H7 (cell line): ENCODE results near the gene MTCH1. TPM values are rescaled to one million over a fixed set of nuclear protein-coding genes. Genes with fewer than 3 reads are reported as not detected.

ENCODE experiments used
- DNase-seq: peaks from one replicate; pipeline ENCODE4 v3.0.0; 2012
- H3K27me3 ChIP-seq: 2 replicates; pipeline ENCODE4 v1.6.0; 2011; ENCODE audit warnings: mild to moderate bottlenecking, low read length; ENCODE audit not compliant: control insufficient read depth, insufficient read depth
- H3K36me3 ChIP-seq: replicated peaks from 2 replicates; pipeline ENCODE4 v1.5.1; 2011; ENCODE audit warnings: low read length; ENCODE audit not compliant: control insufficient read depth, insufficient read depth
- H3K4me3 ChIP-seq: 2 replicates; pipeline ENCODE4 v1.5.1; 2011; ENCODE audit warnings: low read depth, mild to moderate bottlenecking, control low read depth, low read length, moderate library complexity; ENCODE audit not compliant: insufficient read depth
- total RNA-seq: library from RNA; depleted of rRNA; stranded (reverse); fragments of >200 nt; shearing (Covaris generic); gene quantifications from 2 replicates; pipeline ENCODE4 v1.2.3, GENCODE V29; 2014

The MTCH1 gene
- total RNA-seq, 1 experiment from 2014 or later: 299 TPM

- no peak overlapping the region for H3K4me3 ChIP-seq
- peak; percentile 74 for DNase-seq
- H3K27me3 ChIP-seq: no peaks in the 10 kb centered on the region
These were observed 35.5 kb upstream of the MTCH1 start for GRCh38 chr6:37021356-37022129.

GRCh38 chr6:37020812-37021211 lies 34.8 kb upstream of the MTCH1 start:
- DNase-seq: no peak
- Histone ChIP-seq H3K36me3 (no peaks in the 10 kb centered on the region), H3K27me3 (no peaks in the 10 kb centered on the region), H3K4me3 (no peak overlapping the region)

More at GRCh38 chr6:37021356-37022129, 35.5 kb upstream of the MTCH1 start:
- H3K36me3 ChIP-seq: no peaks in the 10 kb centered on the region

- DNase-seq: peak; percentile 70
- H3K27me3 ChIP-seq: no peaks in the 10 kb centered on the region
- H3K36me3 ChIP-seq: no peaks in the 10 kb centered on the region
These were observed 34.4 kb upstream of the MTCH1 start for GRCh38 chr6:37020381-37020780.

GRCh38 chr6:37019065-37019450 lies 33.1 kb upstream of the MTCH1 start:
- no peak for DNase-seq
- Histone ChIP-seq H3K27me3 (no peaks in the 10 kb centered on the region), H3K36me3 (no peaks in the 10 kb centered on the region), H3K4me3 (no peak overlapping the region)

More at GRCh38 chr6:37020381-37020780, 34.4 kb upstream of the MTCH1 start:
- no peak overlapping the region for H3K4me3 ChIP-seq

GRCh38 chr6:37018198-37019064 lies 32.4 kb upstream of the MTCH1 start:
- Histone ChIP-seq H3K36me3 (no peaks in the 10 kb centered on the region), H3K27me3 (no peaks in the 10 kb centered on the region), H3K4me3 (no peak overlapping the region)
- DNase-seq: peak; percentile 93

- Histone ChIP-seq H3K27me3 (no peaks in the 10 kb centered on the region), H3K36me3 (no peaks in the 10 kb centered on the region), H3K4me3 (no peak overlapping the region)
- DNase-seq: no peak
These were observed 31.7 kb upstream of the MTCH1 start for GRCh38 chr6:37017606-37018197.

- no peak overlapping the region for H3K4me3 ChIP-seq
- H3K27me3 ChIP-seq: no peaks in the 10 kb centered on the region
- no peak for DNase-seq
- H3K36me3 ChIP-seq: no peaks in the 10 kb centered on the region
These were observed 31.0 kb upstream of the MTCH1 start for GRCh38 chr6:37016995-37017394.

GRCh38 chr6:37015532-37015931 lies 29.5 kb upstream of the MTCH1 start:
- Histone ChIP-seq H3K4me3 (no peak overlapping the region), H3K36me3 (no peaks in the 10 kb centered on the region), H3K27me3 (no peaks in the 10 kb centered on the region)
- DNase-seq: no peak

- H3K27me3 ChIP-seq: no peaks in the 10 kb centered on the region
- no peaks in the 10 kb centered on the region for H3K36me3 ChIP-seq
- peak; percentile 38 for DNase-seq
- no peak overlapping the region for H3K4me3 ChIP-seq
These were observed 28.7 kb upstream of the MTCH1 start for GRCh38 chr6:37014667-37015066.

- no peaks in the 10 kb centered on the region for H3K27me3 ChIP-seq
- H3K4me3 ChIP-seq: no peak overlapping the region
- no peaks in the 10 kb centered on the region for H3K36me3 ChIP-seq
- peak; percentile 69 for DNase-seq
These were observed 27.8 kb upstream of the MTCH1 start for GRCh38 chr6:37013516-37014491.

GRCh38 chr6:37011656-37012378 lies 25.8 kb upstream of the MTCH1 start:
- Histone ChIP-seq H3K4me3 (no peak overlapping the region), H3K27me3 (no peaks in the 10 kb centered on the region), H3K36me3 (no peaks in the 10 kb centered on the region)
- peak; percentile 35 for DNase-seq

GRCh38 chr6:37010402-37010892 lies 24.5 kb upstream of the MTCH1 start:
- no peaks in the 10 kb centered on the region for H3K27me3 ChIP-seq
- no peaks in the 10 kb centered on the region for H3K36me3 ChIP-seq
- DNase-seq: no peak
- no peak overlapping the region for H3K4me3 ChIP-seq
